ENCODE results near the gene GALK2.

The GALK2 gene

DNA sequence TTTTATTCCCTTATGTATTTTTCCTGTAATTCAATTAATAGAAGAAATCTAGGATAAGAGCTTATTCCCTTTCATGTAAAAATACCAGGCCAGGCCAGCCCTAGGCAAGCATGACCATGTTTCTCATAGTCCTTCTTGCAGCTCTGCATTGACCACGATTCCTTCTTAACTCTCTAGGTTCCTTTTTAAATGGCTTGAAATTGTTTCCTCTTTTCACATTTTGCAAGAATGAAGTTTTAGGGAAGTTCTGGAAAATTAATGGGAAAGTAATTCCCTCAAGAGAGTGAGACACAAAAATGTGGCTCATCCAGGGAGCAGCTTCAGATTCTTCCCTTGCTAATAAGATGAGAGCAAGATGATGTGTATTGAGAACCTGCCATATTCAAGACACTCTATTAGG lies 136.5 kb downstream of the GALK2 start:
- TF ChIP-seq, protein P1, sequence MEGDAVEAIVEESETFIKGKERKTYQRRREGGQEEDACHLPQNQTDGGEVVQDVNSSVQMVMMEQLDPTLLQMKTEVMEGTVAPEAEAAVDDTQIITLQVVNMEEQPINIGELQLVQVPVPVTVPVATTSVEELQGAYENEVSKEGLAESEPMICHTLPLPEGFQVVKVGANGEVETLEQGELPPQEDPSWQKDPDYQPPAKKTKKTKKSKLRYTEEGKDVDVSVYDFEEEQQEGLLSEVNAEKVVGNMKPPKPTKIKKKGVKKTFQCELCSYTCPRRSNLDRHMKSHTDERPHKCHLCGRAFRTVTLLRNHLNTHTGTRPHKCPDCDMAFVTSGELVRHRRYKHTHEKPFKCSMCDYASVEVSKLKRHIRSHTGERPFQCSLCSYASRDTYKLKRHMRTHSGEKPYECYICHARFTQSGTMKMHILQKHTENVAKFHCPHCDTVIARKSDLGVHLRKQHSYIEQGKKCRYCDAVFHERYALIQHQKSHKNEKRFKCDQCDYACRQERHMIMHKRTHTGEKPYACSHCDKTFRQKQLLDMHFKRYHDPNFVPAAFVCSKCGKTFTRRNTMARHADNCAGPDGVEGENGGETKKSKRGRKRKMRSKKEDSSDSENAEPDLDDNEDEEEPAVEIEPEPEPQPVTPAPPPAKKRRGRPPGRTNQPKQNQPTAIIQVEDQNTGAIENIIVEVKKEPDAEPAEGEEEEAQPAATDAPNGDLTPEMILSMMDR (IDR thresholded peaks at IDR 0.05): no peak
- H3K27ac ChIP-seq: no peak overlapping the region
- H3K9me3 ChIP-seq: no peaks in the 10 kb centered on the region
- peaks cover 5% of the 10 kb centered on the region for H3K36me3 ChIP-seq
- H3K4me3 ChIP-seq (ENCODE audit: low read depth in 1 of 2, low read length in 1 of 2): no peak overlapping the region
- no peaks in the 10 kb centered on the region for H3K27me3 ChIP-seq
- no peaks in the 10 kb centered on the region for H3K4me1 ChIP-seq (ENCODE audit: control insufficient read depth in 1 of 2, insufficient read depth in 1 of 2, low read depth in 1 of 2, low read length in 1 of 2)

DNA sequence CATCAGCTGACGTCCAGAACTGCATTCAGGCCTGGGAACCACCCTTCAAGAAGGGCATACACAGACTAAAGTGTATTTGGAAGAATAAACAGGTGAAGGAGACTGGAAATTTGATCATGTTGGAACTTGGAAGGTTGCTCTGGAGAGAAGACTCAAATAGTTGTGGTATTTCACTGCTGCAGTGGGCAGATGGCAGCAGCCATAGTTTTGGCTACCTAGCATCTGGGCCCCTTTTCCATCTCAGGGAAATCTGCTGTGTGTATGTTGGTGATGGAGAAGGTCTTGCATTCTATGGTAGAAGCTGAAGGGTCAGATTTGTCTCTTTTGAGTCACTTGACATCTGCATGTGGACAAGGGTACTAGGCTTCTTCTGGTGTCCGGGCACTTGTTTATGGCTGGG lies 138.6 kb downstream of the GALK2 start:
- no peak overlapping the region for H3K27ac ChIP-seq

DNA sequence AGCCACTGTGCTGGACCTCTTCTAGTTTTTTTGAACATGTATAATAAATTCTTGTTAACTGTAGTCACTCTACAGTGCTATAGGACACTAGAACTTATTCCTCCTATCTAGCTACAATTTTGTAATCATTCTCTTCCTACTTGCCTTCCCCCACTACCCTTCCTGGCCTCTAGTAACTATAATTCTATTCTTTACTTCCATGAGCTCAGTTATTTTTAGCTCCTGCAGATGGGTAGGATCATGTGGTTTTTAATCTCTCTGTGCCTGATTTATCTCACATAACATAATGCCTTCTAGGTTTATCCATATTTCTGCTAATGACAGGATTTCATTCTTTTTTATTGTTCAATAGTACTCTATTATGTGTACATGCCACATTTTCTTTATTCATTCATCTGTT lies 139.8 kb downstream of the GALK2 start:
- H3K27me3 ChIP-seq: no peaks in the 10 kb centered on the region
- no peak overlapping the region for H3K4me3 ChIP-seq (ENCODE audit: low read depth in 1 of 2, low read length in 1 of 2)
- H3K9me3 ChIP-seq: no peaks in the 10 kb centered on the region
- TF ChIP-seq, protein P1 (IDR thresholded peaks at IDR 0.05): no peak
- H3K36me3 ChIP-seq: no peaks in the 10 kb centered on the region
- no peak overlapping the region for H3K27ac ChIP-seq
- H3K4me1 ChIP-seq (ENCODE audit: control insufficient read depth in 1 of 2, insufficient read depth in 1 of 2, low read depth in 1 of 2, low read length in 1 of 2): no peaks in the 10 kb centered on the region

More for the DNA sequence above, 138.6 kb downstream of the GALK2 start:
- H3K4me1 ChIP-seq (ENCODE audit: control insufficient read depth in 1 of 2, insufficient read depth in 1 of 2, low read depth in 1 of 2, low read length in 1 of 2): no peaks in the 10 kb centered on the region
- TF ChIP-seq, protein P1 (IDR thresholded peaks at IDR 0.05): no peak
- no peaks in the 10 kb centered on the region for H3K9me3 ChIP-seq
- H3K4me3 ChIP-seq (ENCODE audit: low read depth in 1 of 2, low read length in 1 of 2): no peak overlapping the region
- H3K36me3 ChIP-seq: peaks cover 5% of the 10 kb centered on the region
- no peaks in the 10 kb centered on the region for H3K27me3 ChIP-seq

DNA sequence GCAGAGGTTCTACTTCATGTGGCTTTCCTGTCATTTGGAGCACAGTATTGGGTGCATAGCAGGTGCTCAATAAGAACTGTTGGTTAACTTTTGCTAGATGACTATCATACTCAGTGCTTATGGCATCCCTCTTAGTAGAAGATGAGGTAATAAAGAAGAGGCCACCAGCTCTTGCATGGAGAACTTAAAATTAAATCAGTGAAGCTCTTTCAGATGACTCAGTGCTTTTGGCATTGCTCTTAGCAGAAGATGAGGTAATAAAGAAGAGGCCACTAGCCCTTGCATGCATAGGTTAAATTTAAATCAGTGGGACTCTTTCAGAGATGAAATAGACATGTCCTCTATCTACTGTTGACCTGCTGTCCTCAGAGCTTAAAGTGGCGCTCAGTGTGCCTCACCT lies 143.6 kb downstream of the GALK2 start:
- Histone ChIP-seq H3K36me3 (no peaks in the 10 kb centered on the region), H3K4me3 (ENCODE audit: low read depth in 1 of 2, low read length in 1 of 2) (no peak overlapping the region)
- TF ChIP-seq, protein P1 (IDR thresholded peaks at IDR 0.05): no peak

DNA sequence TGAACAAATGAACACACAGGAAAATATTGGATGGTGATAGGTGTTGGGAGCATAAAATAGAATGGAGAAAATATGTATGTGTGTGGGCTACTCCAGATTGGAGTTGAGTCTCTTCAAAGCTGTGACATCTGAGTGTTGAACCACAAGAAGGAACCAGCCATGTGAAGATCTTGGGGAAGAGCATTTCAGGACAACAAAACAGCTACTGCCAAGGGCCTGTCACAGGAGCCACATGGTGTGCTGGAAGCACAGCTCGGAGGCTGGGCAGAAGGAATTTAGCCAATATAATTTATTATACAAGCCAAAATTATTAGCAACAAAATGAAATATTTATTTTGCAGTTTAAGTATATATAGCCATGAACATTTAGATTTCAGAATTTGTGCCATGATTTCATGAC lies 144.7 kb downstream of the GALK2 start:
- Histone ChIP-seq H3K9me3 (no peaks in the 10 kb centered on the region), H3K4me1 (ENCODE audit: control insufficient read depth in 1 of 2, insufficient read depth in 1 of 2, low read depth in 1 of 2, low read length in 1 of 2) (no peaks in the 10 kb centered on the region), H3K4me3 (ENCODE audit: low read depth in 1 of 2, low read length in 1 of 2) (no peak overlapping the region), H3K36me3 (peaks cover 9% of the 10 kb centered on the region), H3K27me3 (no peaks in the 10 kb centered on the region), H3K27ac (no peak overlapping the region)
- TF ChIP-seq, protein P1 (IDR thresholded peaks at IDR 0.05): no peak

More for the DNA sequence above, 143.6 kb downstream of the GALK2 start:
- H3K4me1 ChIP-seq (ENCODE audit: control insufficient read depth in 1 of 2, insufficient read depth in 1 of 2, low read depth in 1 of 2, low read length in 1 of 2): no peaks in the 10 kb centered on the region
- H3K27ac ChIP-seq: no peak overlapping the region
- no peaks in the 10 kb centered on the region for H3K27me3 ChIP-seq
- no peaks in the 10 kb centered on the region for H3K9me3 ChIP-seq

DNA sequence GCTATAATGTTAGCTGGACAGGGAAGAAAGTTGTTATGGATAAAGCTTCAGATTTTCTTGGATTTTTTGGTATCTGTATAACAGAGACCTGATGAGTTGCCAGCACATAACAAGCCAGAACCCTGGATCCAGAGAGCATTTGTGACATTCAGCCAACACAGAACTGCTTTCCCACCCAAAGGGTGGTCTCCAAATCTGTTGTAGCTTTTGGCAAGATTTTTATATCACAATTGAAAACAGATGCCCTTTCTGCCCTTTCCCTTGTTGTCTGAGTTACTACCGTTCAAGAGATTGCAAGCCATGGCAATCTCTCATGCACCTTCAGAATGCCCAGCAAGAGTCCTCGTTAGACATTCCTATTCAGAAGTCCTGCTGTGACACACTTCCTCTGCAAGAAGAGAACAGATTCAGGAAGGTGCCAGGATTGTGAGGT lies 145.4 kb downstream of the GALK2 start:
- H3K36me3 ChIP-seq: peaks cover 10% of the 10 kb centered on the region

More for the DNA sequence above, 145.4 kb downstream of the GALK2 start:
- Histone ChIP-seq H3K27me3 (no peaks in the 10 kb centered on the region), H3K27ac (no peak overlapping the region), H3K4me3 (ENCODE audit: low read depth in 1 of 2, low read length in 1 of 2) (no peak overlapping the region), H3K4me1 (ENCODE audit: control insufficient read depth in 1 of 2, insufficient read depth in 1 of 2, low read depth in 1 of 2, low read length in 1 of 2) (peaks cover 0 to 5% of the 10 kb centered on the region in 2 experiments), H3K9me3 (no peaks in the 10 kb centered on the region)
- TF ChIP-seq, protein P1 (IDR thresholded peaks at IDR 0.05): no peak
